IMR-90 (cell line): ENCODE results near the gene USP9X. TPM values are rescaled to one million over a fixed set of nuclear protein-coding genes. Genes with fewer than 3 reads are reported as not detected.

Experiments used
- ATAC-seq: fragments of 200-7000 bp; cut with Tn5 transposase; 2 replicates; pipeline ENCODE4 v1.9.1; 2020; ENCODE audit warnings: low read depth, mild to moderate bottlenecking, moderate library complexity
- BruUV-seq: library from RNA; stranded (reverse); fragments of 400-500 nt; replicated peaks from 2 replicates; lab custom pipeline; 2021; lab: Mats Ljungman, UMichigan
- CTCF ChIA-PET: fragments of 300-600 bp; formaldehyde crosslinking; extraction: SDS; loops from one replicate; lab custom pipeline; 2021; ENCODE audit warnings: antibody characterized with exemption; lab: Yijun Ruan, JAX
- POLR2A ChIA-PET: fragments of 300-600 bp; sonication (Branson Sonifier 250); formaldehyde crosslinking; loops from one replicate; lab custom pipeline; 2022; ENCODE audit warnings: antibody characterized with exemption; ENCODE audit not compliant: unreplicated experiment; lab: Charles Lee
- DNase-seq: peaks from one replicate; pipeline ENCODE4 v3.0.0; 2013
- H2AFZ ChIP-seq: replicated peaks from 2 replicates; pipeline ENCODE3; 2013; ENCODE audit warnings: low read length, mild to moderate bottlenecking; ENCODE audit not compliant: poor library complexity
- H2AK5ac ChIP-seq: 2 replicates; pipeline ENCODE4 v1.6.1; 2013; ENCODE audit warnings: low read depth, low read length, inconsistent platforms
- H2AK9ac ChIP-seq: replicated peaks from 2 replicates; pipeline ENCODE3; 2013; ENCODE audit warnings: mild to moderate bottlenecking, low read depth, low read length, moderate library complexity; ENCODE audit not compliant: poor library complexity
- H2BK120ac ChIP-seq: 2 replicates; pipeline ENCODE4 v1.6.1; 2013; ENCODE audit warnings: low read depth, low read length, inconsistent platforms
- H2BK15ac ChIP-seq: 3 replicates; pipeline ENCODE4 v1.6.1; 2013; ENCODE audit warnings: low read depth, low read length, inconsistent platforms
- H2BK20ac ChIP-seq: 2 replicates; pipeline ENCODE4 v1.6.1; 2013; ENCODE audit warnings: low read depth, mild to moderate bottlenecking, inconsistent platforms, low read length, moderate library complexity
- H2BK5ac ChIP-seq: 2 replicates; pipeline ENCODE4 v1.6.1; 2013; ENCODE audit warnings: mild to moderate bottlenecking, low read depth, low read length, inconsistent platforms; ENCODE audit not compliant: poor library complexity, severe bottlenecking
- H3K14ac ChIP-seq: replicated peaks from 2 replicates; pipeline ENCODE4 v1.6.1; 2013; ENCODE audit warnings: low read depth, low read length, inconsistent platforms
- H3K18ac ChIP-seq: 2 replicates; pipeline ENCODE4 v1.6.1; 2013; ENCODE audit warnings: low read depth, low read length, control low read depth
- H3K23ac ChIP-seq: 2 replicates; pipeline ENCODE4 v1.6.1; 2013; ENCODE audit warnings: low read depth, low read length, inconsistent platforms
- H3K27ac ChIP-seq: 2 replicates; pipeline ENCODE4 v1.5.1; 2013; ENCODE audit warnings: mild to moderate bottlenecking, control low read depth, low read length; ENCODE audit not compliant: insufficient read depth
- H3K27me3 ChIP-seq: 2 replicates; pipeline ENCODE4 v1.6.1; 2013; ENCODE audit warnings: low read length; ENCODE audit not compliant: control insufficient read depth, insufficient read depth
- H3K36me3 ChIP-seq: 2 replicates; pipeline ENCODE4 v1.6.1; 2013; ENCODE audit warnings: low read length, mixed read lengths; ENCODE audit not compliant: control insufficient read depth, insufficient read depth
- H3K4ac ChIP-seq: 2 replicates; pipeline ENCODE4 v1.6.1; 2013; ENCODE audit warnings: low read depth, low read length, inconsistent platforms
- H3K4me1 ChIP-seq: 2 replicates; pipeline ENCODE4 v1.6.1; 2013; ENCODE audit warnings: low read length, mixed read lengths; ENCODE audit not compliant: control insufficient read depth, insufficient read depth
- H3K4me2 ChIP-seq: 2 replicates; pipeline ENCODE4 v1.6.1; 2013; ENCODE audit warnings: low read depth, mild to moderate bottlenecking, control low read depth, low read length, moderate library complexity
- H3K4me3 ChIP-seq: 2 replicates; pipeline ENCODE4 v1.5.1; 2013; ENCODE audit warnings: low read depth, mild to moderate bottlenecking, control low read depth, low read length, moderate library complexity; ENCODE audit not compliant: insufficient read depth
- H3K56ac ChIP-seq: 2 replicates; pipeline ENCODE4 v1.6.1; 2013; ENCODE audit warnings: low read length, inconsistent platforms; ENCODE audit not compliant: insufficient read depth; ENCODE audit errors: extremely low read depth
- H3K79me1 ChIP-seq, 2 experiments: 2 replicates each; pipeline ENCODE4 v1.6.1; 2013; ENCODE audit warnings: low read length in 2 of 2, inconsistent platforms in 1 of 2, low read depth in 1 of 2
- H3K9ac ChIP-seq: 2 replicates; pipeline ENCODE4 v1.6.1; 2013; ENCODE audit warnings: low read depth, low read length, control low read depth
- H3K9me1 ChIP-seq: 2 replicates; pipeline ENCODE4 v1.6.1; 2013; ENCODE audit warnings: low read length, inconsistent platforms; ENCODE audit not compliant: insufficient read depth
- H3K9me3 ChIP-seq: 2 replicates; pipeline ENCODE4 v1.6.1; 2013; ENCODE audit warnings: low read length; ENCODE audit not compliant: control insufficient read depth, insufficient read depth
- H4K20me1 ChIP-seq: 2 replicates; pipeline ENCODE4 v1.6.1; 2013; ENCODE audit warnings: low read length, inconsistent platforms; ENCODE audit not compliant: insufficient read depth
- H4K5ac ChIP-seq: 2 replicates; pipeline ENCODE4 v1.6.1; 2013; ENCODE audit warnings: mild to moderate bottlenecking, low read depth, low read length, control low read depth
- H4K8ac ChIP-seq, 2 experiments: 2 replicates each; pipeline ENCODE4 v1.6.1; 2013; ENCODE audit warnings: low read depth in 2 of 2, low read length in 2 of 2, control low read depth in 1 of 2, inconsistent platforms in 1 of 2
- H4K91ac ChIP-seq: 2 replicates; pipeline ENCODE4 v1.6.1; 2013; ENCODE audit warnings: low read depth, low read length, inconsistent platforms; ENCODE audit not compliant: insufficient read depth
- CEBPB ChIP-seq: IDR thresholded peaks from 2 replicates; pipeline ENCODE4 v1.6.1; 2012; ENCODE audit warnings: low read depth, low read length, improper control_type of control experiment
- ELK1 ChIP-seq: fragments of 150-350 bp; IDR thresholded peaks from 2 replicates; pipeline ENCODE4 v1.6.1; 2016; ENCODE audit warnings: low read depth, mild to moderate bottlenecking, low read length, moderate library complexity, borderline replicate concordance
- MAFK ChIP-seq: IDR thresholded peaks from 2 replicates; pipeline ENCODE4 v1.6.1; 2012; ENCODE audit warnings: low read depth, low read length, improper control_type of control experiment
- MAZ ChIP-seq: IDR thresholded peaks from 2 replicates; pipeline ENCODE4 v1.6.1; 2012; ENCODE audit warnings: low read depth, mild to moderate bottlenecking, low read length, improper control_type of control experiment, moderate library complexity, borderline replicate concordance
- MXI1 ChIP-seq: IDR thresholded peaks from 2 replicates; pipeline ENCODE4 v1.6.1; 2012; ENCODE audit warnings: low read depth, mild to moderate bottlenecking, low read length, moderate library complexity, borderline replicate concordance
- POLR2A ChIP-seq: IDR thresholded peaks from 2 replicates; pipeline ENCODE4 v1.6.1; 2012; ENCODE audit warnings: mild to moderate bottlenecking, low read depth, low read length
- RAD21 ChIP-seq: IDR thresholded peaks from 2 replicates; pipeline ENCODE4 v1.6.1; 2012; ENCODE audit warnings: low read length, improper control_type of control experiment
- RCOR1 ChIP-seq: IDR thresholded peaks from 2 replicates; pipeline ENCODE4 v1.6.1; 2012; ENCODE audit warnings: mild to moderate bottlenecking, low read length, improper control_type of control experiment; ENCODE audit not compliant: insufficient replicate concordance
- RFX5 ChIP-seq: IDR thresholded peaks from 2 replicates; pipeline ENCODE4 v1.8.0; 2012; ENCODE audit warnings: low read depth, mild to moderate bottlenecking, low read length, moderate library complexity
- SMC3 ChIP-seq: fragments of 150-350 bp; IDR thresholded peaks from 2 replicates; pipeline ENCODE4 v1.6.1; 2016; ENCODE audit warnings: low read depth, mild to moderate bottlenecking, antibody characterized with exemption, low read length, moderate library complexity
- USF2 ChIP-seq: fragments of 150-350 bp; IDR thresholded peaks from 2 replicates; pipeline ENCODE4 v1.6.1; 2017; ENCODE audit warnings: mild to moderate bottlenecking, antibody characterized with exemption, low read length, low read depth
- WGBS, 2 experiments: methylation state at CpG; one replicate each; pipeline versions ENCODE4 v1.1.5 to v1.1.7; 2013; ENCODE audit warnings: missing lambda C conversion rate in 2 of 2; ENCODE audit not compliant: insufficient read length in 1 of 2; ENCODE audit errors: extremely low coverage in 2 of 2; 5-methylcytosine and 5-hydroxymethylcytosine counted together
- dilution Hi-C: fragments of 300-500 bp; cut with HindIII; formaldehyde crosslinking; loops from one replicate; pipeline ENCODE4 v1.14.3; 2018; ENCODE audit warnings: low sequenced_read_pairs; ENCODE audit not compliant: unreplicated experiment
- in situ Hi-C: fragments of 300-500 bp; cut with MboI; formaldehyde crosslinking; loops from 3 replicates; pipeline ENCODE4 v1.14.3; 2019; ENCODE audit warnings: low sequenced_read_pairs, inconsistent platforms, mixed read lengths
- intact Hi-C: fragments of 100-400 bp; cut with micrococcal nuclease; formaldehyde crosslinking; loops from 2 replicates; pipeline ENCODE4 v1.10.0; 2022
- polyA plus RNA-seq, 3 experiments: library from polyadenylated mRNA; depleted of rRNA; stranded (reverse); fragments of >200 nt; gene quantifications; 2 replicates each; pipeline ENCODE4 v1.2.3, GENCODE V29; 2012; ENCODE audit warnings: low replicate concordance in 1 of 3
- total RNA-seq: library from RNA; depleted of rRNA; stranded (reverse); fragments of >200 nt; gene quantifications from 2 replicates; pipeline ENCODE4 v1.2.3, GENCODE V29; 2012

The USP9X gene
- total and polyA plus RNA-seq, 2 of the 4 experiments (the other 2 are of a cell fraction): 17.5 to 104 TPM

- Histone ChIP-seq H2AK5ac (no peak overlapping the region), H4K5ac (no peak overlapping the region), H3K36me3 (no peaks in the 10 kb centered on the region), H3K4me3 (peak overlapping the region; percentile 93), H2BK15ac (no peak overlapping the region), H3K9ac (peak overlapping the region; percentile 66; the same call in 1 of the 2 replicates), H3K56ac (no peak overlapping the region), H3K9me1 (0 out of 2 replicates have a peak, but pooled peaks cover 3% of the 10 kb centered on the region), H3K79me1 (peaks cover 0 to 11% of the 10 kb centered on the region in 2 experiments; a peak in 2 of 4 replicates), H2AFZ (no peak overlapping the region), H2BK20ac (no peak overlapping the region), H2AK9ac (no peak overlapping the region), H2BK5ac (no peak overlapping the region), H2BK120ac (no peak overlapping the region), H3K4me1 (no peaks in the 10 kb centered on the region; the same call in 1 of the 2 replicates), H3K9me3 (no peaks in the 10 kb centered on the region), H3K27me3 (peaks cover 1% of the 10 kb centered on the region; the same call in 1 of the 2 replicates), H4K20me1 (peaks cover 65% of the 10 kb centered on the region), H3K18ac (no peak overlapping the region), H4K8ac (no peak overlapping the region), H3K4ac (no peak overlapping the region), H3K14ac (no peak overlapping the region; the same call in 1 of the 2 replicates), H3K23ac (peak overlapping the region; percentile 48; the same call in 1 of the 2 replicates), H4K91ac (no peak overlapping the region), H3K27ac (no peak overlapping the region), H3K4me2 (peak overlapping the region; percentile 97)
- WGBS, 2 experiments: no CpG with 5 or more reads among the region's 6 CpGs
- intact Hi-C loops: loop anchor here (1.0 to 5.0 kb wide), 3 partner anchors 77 to 350 kb away; partner anchors contain the start of gene MED14
- in situ Hi-C loops: loop anchor here (10.0 kb wide), 1 partner anchor 212 kb away; no protein-coding TSS in a partner anchor
- CTCF ChIA-PET: no interaction called here
- dilution Hi-C loops: no loop called here
- ATAC-seq (no peak), DNase-seq (no peak)
- no peak for TF ChIP-seq MAZ
- TF ChIP-seq RCOR1: no peak
- TF ChIP-seq USF2: no peak
- TF ChIP-seq SMC3: no peak
- TF ChIP-seq POLR2A: no peak
- TF ChIP-seq MAFK: no peak
- TF ChIP-seq CEBPB: no peak
- no peak for TF ChIP-seq RFX5
- TF ChIP-seq ELK1: no peak
- TF ChIP-seq RAD21: no peak
- no peak for TF ChIP-seq MXI1
- no TSS peak for BruUV-seq
- POLR2A ChIA-PET: no interaction called here
Measured at GRCh38 chrX:41087201-41087600, 2.0 kb downstream of the USP9X start.
